Measurements from ENCODE around the gene LAMA1. TPM values are rescaled to one million over a fixed set of nuclear protein-coding genes. Genes with fewer than 3 reads are reported as not detected.
"Not testable (repeated sequence)": the region's sequence is repeated elsewhere in the genome, so short reads cannot be mapped to it uniquely, and the experiment has no call there.

Gene LAMA1
- total RNA-seq, 1 donor = 20.7 TPM

- TF ChIP-seq, protein P1, sequence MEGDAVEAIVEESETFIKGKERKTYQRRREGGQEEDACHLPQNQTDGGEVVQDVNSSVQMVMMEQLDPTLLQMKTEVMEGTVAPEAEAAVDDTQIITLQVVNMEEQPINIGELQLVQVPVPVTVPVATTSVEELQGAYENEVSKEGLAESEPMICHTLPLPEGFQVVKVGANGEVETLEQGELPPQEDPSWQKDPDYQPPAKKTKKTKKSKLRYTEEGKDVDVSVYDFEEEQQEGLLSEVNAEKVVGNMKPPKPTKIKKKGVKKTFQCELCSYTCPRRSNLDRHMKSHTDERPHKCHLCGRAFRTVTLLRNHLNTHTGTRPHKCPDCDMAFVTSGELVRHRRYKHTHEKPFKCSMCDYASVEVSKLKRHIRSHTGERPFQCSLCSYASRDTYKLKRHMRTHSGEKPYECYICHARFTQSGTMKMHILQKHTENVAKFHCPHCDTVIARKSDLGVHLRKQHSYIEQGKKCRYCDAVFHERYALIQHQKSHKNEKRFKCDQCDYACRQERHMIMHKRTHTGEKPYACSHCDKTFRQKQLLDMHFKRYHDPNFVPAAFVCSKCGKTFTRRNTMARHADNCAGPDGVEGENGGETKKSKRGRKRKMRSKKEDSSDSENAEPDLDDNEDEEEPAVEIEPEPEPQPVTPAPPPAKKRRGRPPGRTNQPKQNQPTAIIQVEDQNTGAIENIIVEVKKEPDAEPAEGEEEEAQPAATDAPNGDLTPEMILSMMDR (IDR thresholded peaks at IDR 0.05; ENCODE audit: insufficient read depth, low read depth, low read length) = no peak
- no peak overlapping the region for H3K4me3 ChIP-seq (ENCODE audit: low read depth, low read length)
- DNase-seq (ENCODE audit: low read depth) = no peak
These were observed 37.5 kb upstream of the LAMA1 start for GRCh38 chr18:7155092-7155491.

GRCh38 chr18:7152440-7152839 is 34.8 kb upstream of the LAMA1 start:
- H3K4me3 ChIP-seq (ENCODE audit: low read depth, low read length) = no peak overlapping the region
- TF ChIP-seq, protein P1 (IDR thresholded peaks at IDR 0.05; ENCODE audit: insufficient read depth, low read depth, low read length) = no peak
- DNase-seq (ENCODE audit: low read depth) = no peak

DNA sequence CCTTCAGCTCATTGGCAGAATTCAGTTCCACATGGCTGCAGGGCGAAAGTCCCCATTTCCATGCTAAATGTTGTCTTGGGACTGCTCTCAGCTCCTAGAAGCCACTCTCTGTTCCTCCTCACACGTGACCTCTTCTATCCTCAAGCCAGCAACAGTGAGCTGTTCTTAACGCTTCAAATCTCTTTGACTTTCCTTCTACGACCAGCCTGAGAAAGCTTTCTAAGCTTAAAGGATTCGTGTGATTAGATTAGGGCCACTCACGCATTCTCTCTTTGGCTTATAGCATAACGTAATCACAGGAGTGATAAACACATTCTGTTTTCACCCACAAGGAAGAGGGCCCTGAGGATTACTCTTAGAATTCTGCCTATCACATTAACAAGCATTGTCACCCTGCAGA is 29.8 kb upstream of the LAMA1 start:
- no peak overlapping the region for H3K4me3 ChIP-seq (ENCODE audit: low read depth, low read length)
- TF ChIP-seq, protein P1 (IDR thresholded peaks at IDR 0.05; ENCODE audit: insufficient read depth, low read depth, low read length) = no peak
- DNase-seq (ENCODE audit: low read depth) = no peak

DNA sequence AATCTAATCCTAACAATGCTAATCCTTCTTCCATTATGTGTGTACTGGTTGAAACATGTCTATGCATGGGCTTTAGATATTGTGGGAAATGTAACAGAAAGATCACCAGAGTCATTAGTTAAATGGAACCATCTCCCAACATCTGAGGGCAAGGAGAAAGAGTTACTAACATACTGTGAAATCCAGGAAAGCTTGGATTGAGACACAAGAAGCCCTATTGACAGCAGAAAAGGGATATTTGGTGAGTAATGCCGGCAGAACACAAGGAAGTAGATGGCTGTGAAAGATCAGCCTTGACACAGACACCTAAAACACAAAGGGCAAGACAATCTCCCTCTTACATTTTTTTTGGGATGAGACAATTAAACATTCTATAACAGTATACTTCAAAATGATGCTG is 28.5 kb upstream of the LAMA1 start:
- no peak overlapping the region for H3K4me3 ChIP-seq (ENCODE audit: low read depth, low read length)
- DNase-seq (ENCODE audit: low read depth) = no peak
- TF ChIP-seq, protein P1 (IDR thresholded peaks at IDR 0.05; ENCODE audit: insufficient read depth, low read depth, low read length) = no peak

DNA sequence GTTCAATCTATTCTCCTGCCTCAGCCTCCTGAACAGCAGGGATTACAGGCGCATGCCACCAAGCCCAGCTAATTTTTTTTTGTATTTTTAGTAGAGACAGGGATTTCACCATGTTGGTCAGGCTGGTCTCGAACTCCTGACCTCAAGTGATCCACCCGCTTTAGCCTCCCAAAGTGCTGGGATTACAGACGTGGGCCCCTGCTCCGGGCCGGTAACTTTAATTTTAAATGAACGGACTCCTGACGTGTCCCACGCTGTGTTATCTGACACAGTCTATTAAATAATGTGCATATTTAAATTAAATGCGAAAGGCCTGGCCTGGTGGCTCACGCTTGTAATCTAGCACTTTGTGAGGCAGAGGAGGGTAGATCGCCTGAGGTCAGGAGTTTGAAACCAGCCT is 27.3 kb upstream of the LAMA1 start:
- not testable (repeated sequence) for DNase-seq (ENCODE audit: low read depth); H3K4me3 ChIP-seq (ENCODE audit: low read depth, low read length)

DNA sequence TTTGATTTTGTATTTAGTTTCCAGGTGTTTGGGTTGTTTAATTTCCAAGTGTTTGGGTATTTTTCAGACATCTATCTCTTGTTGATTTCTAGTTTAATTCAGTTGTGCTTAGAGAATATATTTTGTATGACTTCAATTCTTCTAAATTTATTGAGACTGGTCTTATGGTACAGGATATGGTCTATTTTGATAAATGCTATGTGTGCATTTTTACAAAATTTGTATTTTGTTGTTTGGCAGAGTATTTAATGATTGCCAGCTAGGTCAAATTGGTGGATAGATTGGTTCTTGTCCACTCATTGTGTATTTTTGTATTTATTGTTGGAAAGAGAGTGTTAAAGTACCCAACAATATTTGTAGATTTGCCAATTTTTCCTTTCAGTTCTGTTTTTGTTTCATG is 23.7 kb upstream of the LAMA1 start:
- DNase-seq (ENCODE audit: low read depth) = no peak
- TF ChIP-seq, protein P1 (IDR thresholded peaks at IDR 0.05; ENCODE audit: insufficient read depth, low read depth, low read length) = no peak
- H3K4me3 ChIP-seq (ENCODE audit: low read depth, low read length) = no peak overlapping the region

- H3K4me3 ChIP-seq (ENCODE audit: low read depth, low read length) = no peak overlapping the region
- no peak for DNase-seq (ENCODE audit: low read depth)
- TF ChIP-seq, protein P1 (IDR thresholded peaks at IDR 0.05; ENCODE audit: insufficient read depth, low read depth, low read length) = no peak
These were observed 21.8 kb upstream of the LAMA1 start for GRCh38 chr18:7139409-7139808.

Measured in fibroblast of villous mesenchyme (primary cell).